Measurements from ENCODE around the gene RNASE8.

GRCh38 chr14:21096438-21096837, 38.8 kb downstream of the RNASE8 start:
- no peak for TF ChIP-seq CTCF (conservative IDR thresholded peaks at IDR 0.05; ENCODE audit: low read depth, low read length)
- no peak for TF ChIP-seq EZH2phosphoT487 (IDR thresholded peaks at IDR 0.05; ENCODE audit: borderline replicate concordance, low read length)
- TF ChIP-seq EZH2 (IDR thresholded peaks at IDR 0.05; ENCODE audit: low read length, unreplicated experiment), result no peak

Data from PC-3 (cell line).